HG02884 (cell line): Measurements from ENCODE around the gene ARSG.

Experiments used
- ATAC-seq: cut with Tn5 transposase; IDR thresholded peaks from one replicate; pipeline ENCODE4 v1.9.1; 2021; ENCODE audit warnings: mild to moderate bottlenecking, moderate library complexity; ENCODE audit not compliant: unreplicated experiment

Gene ARSG

GRCh38 chr17:68462381-68463210, 171.3 kb downstream of the ARSG start:
- peak; percentile 32 for ATAC-seq

DNA sequence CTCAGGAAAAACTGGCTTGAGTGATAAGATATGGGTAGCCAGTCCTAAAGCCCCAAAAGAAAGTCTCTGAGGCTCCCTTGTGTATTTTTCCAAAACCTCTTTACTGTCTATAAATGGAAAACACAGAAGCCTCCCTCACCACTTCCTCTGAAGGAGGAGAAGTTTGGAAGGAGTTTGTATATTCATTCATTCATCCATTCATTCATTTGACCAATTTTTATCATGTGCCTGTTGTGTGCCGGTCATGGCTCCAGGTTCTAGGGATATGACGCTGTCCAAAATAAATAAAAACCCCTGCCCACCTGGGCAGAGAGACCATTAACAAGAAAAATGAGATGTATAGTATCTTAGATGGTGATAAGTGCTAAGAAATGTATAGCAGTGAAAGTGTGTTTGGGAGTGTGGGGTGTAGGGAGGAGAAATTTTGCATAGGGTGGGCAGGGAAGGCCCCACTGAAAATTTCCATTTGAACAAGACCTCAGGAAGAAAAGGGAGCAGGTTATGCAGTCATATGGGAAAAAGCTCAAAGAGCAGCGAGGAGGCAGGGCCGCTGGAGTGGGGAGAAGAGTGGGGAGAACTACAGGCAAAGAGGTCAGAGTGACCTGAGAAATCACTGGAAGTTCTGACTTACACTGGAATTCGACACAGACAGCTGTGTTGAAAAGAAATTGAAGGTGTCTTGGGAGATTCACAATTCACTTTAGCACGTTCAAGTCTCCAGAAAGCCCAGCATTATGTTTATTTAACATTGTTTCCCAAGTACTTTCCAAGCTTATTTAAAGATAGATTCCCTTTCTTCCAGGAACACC, 172.1 kb downstream of the ARSG start:
- ATAC-seq: no peak

- no peak for ATAC-seq
Measured at GRCh38 chr17:68468334-68468733, 177.0 kb downstream of the ARSG start.

DNA sequence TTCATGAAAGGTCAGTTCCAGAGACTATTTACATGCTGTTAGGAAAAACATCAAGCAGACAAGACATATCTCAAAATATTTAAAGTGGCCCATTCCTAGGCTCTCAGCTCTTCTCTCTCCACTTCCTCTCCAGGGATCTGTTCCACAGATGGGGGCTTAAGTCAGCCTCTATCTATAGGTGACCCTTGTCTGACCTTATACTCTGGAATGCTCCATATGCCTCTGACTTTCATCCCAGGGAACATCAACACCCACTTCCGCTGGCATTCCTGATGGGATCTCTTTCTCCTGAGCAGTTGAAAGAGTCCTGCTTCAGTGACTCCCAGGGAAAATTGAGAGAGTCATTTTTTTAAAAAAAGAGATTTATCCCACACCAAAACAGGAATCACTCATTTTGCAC, 177.5 kb downstream of the ARSG start:
- no peak for ATAC-seq
